ENCODE measurements around the gene DAP.
"Not testable (repeated sequence)": the region's sequence is repeated elsewhere in the genome, so short reads cannot be mapped to it uniquely, and the experiment has no call there.

GRCh38 chr5:10718617-10719016 lies 42.4 kb downstream of the DAP start:
- not testable (repeated sequence) for TF ChIP-seq POLR2AphosphoS5, CTCF (IDR thresholded peaks at IDR 0.05)
